HCT116 (cell line): ENCODE results near the gene PLPP7. TPM values are rescaled to one million over a fixed set of nuclear protein-coding genes. Genes with fewer than 3 reads are reported as not detected.

Experiments
- ATAC-seq: fragments of 200-7000 bp; cut with Tn5 transposase; 2 replicates; pipeline ENCODE4 v1.9.1; 2020; ENCODE audit warnings: mild to moderate bottlenecking, moderate library complexity
- BruUV-seq: library from RNA; stranded (reverse); fragments of 400-500 nt; replicated peaks from 2 replicates; lab custom pipeline; 2021; lab: Mats Ljungman, UMichigan
- CTCF ChIA-PET: fragments of 300-600 bp; sonication (Branson Sonifier 250); formaldehyde crosslinking; loops from one replicate; lab custom pipeline; 2021; ENCODE audit warnings: antibody characterized with exemption; lab: Charles Lee
- POLR2A ChIA-PET: fragments of 300-600, 350-600 bp; sonication (Branson Sonifier 250); formaldehyde crosslinking; loops from one replicate; lab custom pipeline; 2021; ENCODE audit warnings: antibody characterized with exemption; lab: Charles Lee
- RAD21 ChIA-PET, 2 experiments: fragments of 300-600 bp; sonication (Branson Sonifier 250); formaldehyde crosslinking; loops; one replicate each; lab custom pipeline; 2023; ENCODE audit warnings: low total read pairs in 2 of 2; ENCODE audit not compliant: uncharacterized antibody in 2 of 2, unreplicated experiment in 2 of 2, low non-redundant PET in 1 of 2; lab: Charles Lee
- DNase-seq: peaks from one replicate; pipeline ENCODE4 v3.0.0-alpha.2; 2010; ENCODE audit warnings: low read depth, low spot score
- H2AFZ ChIP-seq: fragments of 200-600 bp; shearing (Covaris generic), sonication (generic); 2 replicates; pipeline ENCODE4 v1.6.1; 2017; ENCODE audit warnings: low read depth, mixed run types, mixed read lengths, antibody characterized with exemption, low read length; ENCODE audit not compliant: poor library complexity, severe bottlenecking
- H3K27ac ChIP-seq: 2 replicates; pipeline ENCODE4 v1.5.1; 2012; ENCODE audit warnings: low read depth, low read length
- H3K27me3 ChIP-seq: fragments of 200-600 bp; sonication (generic); 2 replicates; pipeline ENCODE4 v1.6.1; 2016; ENCODE audit warnings: mixed run types, low read length, mixed read lengths; ENCODE audit not compliant: insufficient read depth
- H3K36me3 ChIP-seq, 2 experiments: fragments of 200-500 bp in 1 of 2; fragments of 200-600 bp in 1 of 2; sonication (Bioruptor generic) in 1 of 2; sonication (generic) in 1 of 2; 2 replicates each; pipeline versions ENCODE4 v1.5.1 to v1.6.1; 2014 to 2016; ENCODE audit warnings: low read length in 2 of 2, inconsistent platforms in 1 of 2, mixed read lengths in 1 of 2, mixed run types in 1 of 2; ENCODE audit not compliant: insufficient read depth in 2 of 2, control insufficient read depth in 1 of 2
- H3K4me1 ChIP-seq, 2 experiments: fragments of 200-600 bp in 1 of 2; sonication (generic) in 1 of 2; 2 replicates each; pipeline versions ENCODE4 v1.5.1 to v1.6.1; 2012 to 2017; ENCODE audit warnings: low read length in 2 of 2, inconsistent platforms in 1 of 2, mild to moderate bottlenecking in 1 of 2, mixed read lengths in 1 of 2, mixed run types in 1 of 2, moderate library complexity in 1 of 2; ENCODE audit not compliant: insufficient read depth in 2 of 2, control insufficient read depth in 1 of 2
- H3K4me2 ChIP-seq: fragments of 200-600 bp; sonication (generic); 2 replicates; pipeline ENCODE4 v1.6.1; 2017; ENCODE audit warnings: mixed run types, low read length, mixed read lengths
- H3K4me3 ChIP-seq, 2 experiments: fragments of 200-600 bp in 1 of 2; sonication (generic) in 1 of 2; replicated peaks in 1 of 2; 2 replicates each; pipeline ENCODE4 v1.5.1; 2011 to 2016; ENCODE audit warnings: low read length in 2 of 2, control low read depth in 1 of 2, low read depth in 1 of 2, mild to moderate bottlenecking in 1 of 2, mixed read lengths in 1 of 2, mixed run types in 1 of 2
- H3K79me2 ChIP-seq: fragments of 200-600 bp; sonication (generic); 2 replicates; pipeline ENCODE4 v1.6.1; 2017; ENCODE audit warnings: mild to moderate bottlenecking, mixed run types, low read length, moderate library complexity, mixed read lengths; ENCODE audit not compliant: insufficient read depth
- H3K9ac ChIP-seq: fragments of 200-600 bp; sonication (generic); 2 replicates; pipeline ENCODE4 v1.6.1; 2016; ENCODE audit warnings: low read length, mixed read lengths
- H3K9me2 ChIP-seq: fragments of 200-600 bp; sonication (generic), shearing (Covaris generic); 2 replicates; pipeline ENCODE4 v1.6.1; 2017; ENCODE audit warnings: mixed run types, mild to moderate bottlenecking, moderate library complexity; ENCODE audit not compliant: insufficient read depth
- H3K9me3 ChIP-seq, 2 experiments: fragments of 200-500 bp in 1 of 2; fragments of 200-600 bp in 1 of 2; sonication (Bioruptor generic) in 1 of 2; sonication (generic) in 1 of 2; 2 replicates each; pipeline ENCODE4 v1.6.1; 2014 to 2017; ENCODE audit warnings: low read length in 2 of 2, mixed read lengths in 2 of 2, inconsistent platforms in 1 of 2, low read depth in 1 of 2, mild to moderate bottlenecking in 1 of 2, mixed run types in 1 of 2, moderate library complexity in 1 of 2; ENCODE audit not compliant: control insufficient read depth in 1 of 2, insufficient read depth in 1 of 2
- H4K20me1 ChIP-seq: fragments of 200-600 bp; sonication (generic), shearing (Covaris generic); 2 replicates; pipeline ENCODE4 v1.6.1; 2017; ENCODE audit warnings: mixed run types, mild to moderate bottlenecking, moderate library complexity; ENCODE audit not compliant: insufficient read depth
- CBX3 ChIP-seq: IDR thresholded peaks from 2 replicates; pipeline ENCODE4 v1.6.1; 2012; ENCODE audit warnings: low read depth
- EGR1 ChIP-seq: IDR thresholded peaks from 2 replicates; pipeline ENCODE4 v1.6.1; 2012; ENCODE audit warnings: low read depth
- ELF1 ChIP-seq: IDR thresholded peaks from 2 replicates; pipeline ENCODE4 v1.6.1; 2012; ENCODE audit warnings: low read depth, borderline replicate concordance
- EZH2 ChIP-seq: fragments of 200-600 bp; sonication (generic); IDR thresholded peaks from 2 replicates; pipeline ENCODE4 v1.6.1; 2017; ENCODE audit warnings: antibody characterized with exemption, mixed run types
- EZH2phosphoT487 ChIP-seq: fragments of 200-600 bp; IDR thresholded peaks from 2 replicates; pipeline ENCODE4 v1.6.1; 2018; ENCODE audit warnings: antibody characterized with exemption, borderline replicate concordance
- JUND ChIP-seq: IDR thresholded peaks from 2 replicates; pipeline ENCODE4 v1.6.1; 2012
- MAX ChIP-seq: IDR thresholded peaks from 2 replicates; pipeline ENCODE4 v1.6.1; 2012
- POLR2A ChIP-seq: IDR thresholded peaks from 2 replicates; pipeline ENCODE4 v1.7.0; 2011; ENCODE audit warnings: borderline replicate concordance; ENCODE audit not compliant: insufficient read depth, insufficient read length; ENCODE audit errors: extremely low read depth
- POLR2AphosphoS5 ChIP-seq: IDR thresholded peaks from 2 replicates; pipeline ENCODE4 v1.6.1; 2011; ENCODE audit warnings: mild to moderate bottlenecking, low read depth, low read length, moderate library complexity
- RAD21 ChIP-seq: IDR thresholded peaks from 2 replicates; pipeline ENCODE4 v1.6.1; 2012; ENCODE audit warnings: low read depth, mild to moderate bottlenecking
- SIN3A ChIP-seq: IDR thresholded peaks from 2 replicates; pipeline ENCODE4 v1.6.1; 2012; ENCODE audit warnings: low read depth
- YY1 ChIP-seq: IDR thresholded peaks from 2 replicates; pipeline ENCODE4 v1.6.1; 2011; ENCODE audit warnings: low read length, low read depth, moderate library complexity, mild to moderate bottlenecking; ENCODE audit not compliant: insufficient replicate concordance; ENCODE audit errors: extremely low read depth
- ZFX ChIP-seq: fragments of 450-650 bp; IDR thresholded peaks from 2 replicates; pipeline ENCODE4 v1.6.1; 2017
- ZNF274 ChIP-seq: fragments of 200-500 bp; sonication (Bioruptor generic); IDR thresholded peaks from 2 replicates; pipeline ENCODE4 v1.6.1; 2014; ENCODE audit warnings: mild to moderate bottlenecking, low read depth, low read length, inconsistent platforms
- intact Hi-C: fragments of 100-400 bp; cut with micrococcal nuclease; formaldehyde crosslinking; loops from 2 replicates; pipeline ENCODE4 v1.10.0; 2022
- total RNA-seq: library from RNA; stranded (reverse); gene quantifications from one replicate; pipeline ENCODE4 v1.2.1, GENCODE V29; 2021; ENCODE audit not compliant: unreplicated experiment
- TF ChIP-seq, protein P1 (sequence below): IDR thresholded peaks from 2 replicates; pipeline ENCODE4 v1.6.1; 2012
- TF ChIP-seq, protein P2 (sequence below): IDR thresholded peaks from 2 replicates; pipeline ENCODE4 v1.6.1; 2011; ENCODE audit warnings: mild to moderate bottlenecking, low read length, moderate library complexity; ENCODE audit not compliant: insufficient replicate concordance; ENCODE audit errors: extremely low read depth
- TF ChIP-seq, protein P3 (sequence below): IDR thresholded peaks from 2 replicates; pipeline ENCODE4 v1.6.1; 2012; ENCODE audit warnings: low read depth

The PLPP7 gene
- total RNA-seq, 1 experiment from 2014 or later, result 0.37 TPM

DNA sequence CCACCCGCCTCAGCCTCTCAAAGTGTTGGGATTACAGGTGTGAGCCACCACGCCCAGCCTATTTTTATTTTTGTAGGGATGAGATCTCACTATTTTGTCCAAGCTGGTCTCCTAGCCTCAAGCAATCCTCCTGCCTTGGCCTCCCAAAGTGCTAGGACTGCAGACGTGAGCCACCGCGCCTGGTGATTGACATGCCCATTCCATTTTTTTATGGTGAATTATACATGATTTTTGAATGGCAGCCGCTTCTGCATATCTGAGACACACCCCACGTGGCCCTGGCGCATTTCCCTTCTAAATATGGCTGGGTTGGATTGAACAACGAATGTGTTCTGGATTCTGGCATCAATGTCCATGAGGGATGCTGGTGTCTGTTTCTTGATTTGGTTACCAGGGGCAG, 22.7 kb downstream of the PLPP7 start:
- intact Hi-C loops, result no loop called here
- no peaks in the 10 kb centered on the region for H3K36me3 ChIP-seq
- no peak for DNase-seq
- no peaks in the 10 kb centered on the region for H3K9me3 ChIP-seq
- H2AFZ ChIP-seq, result no peak overlapping the region
- no peaks in the 10 kb centered on the region for H3K9me2 ChIP-seq
- H3K27ac ChIP-seq, result no peak overlapping the region
- POLR2A ChIA-PET, result no interaction called here
- H3K4me2 ChIP-seq, result no peak overlapping the region
- H3K79me2 ChIP-seq, result no peaks in the 10 kb centered on the region
- no peak overlapping the region for H3K9ac ChIP-seq
- RAD21 ChIA-PET, result no interaction called here
- CTCF ChIA-PET, result no interaction called here
- BruUV-seq, result no TSS peak
- ATAC-seq, result no peak
- no peaks in the 10 kb centered on the region for H4K20me1 ChIP-seq
- no peaks in the 10 kb centered on the region for H3K4me1 ChIP-seq
- H3K27me3 ChIP-seq, result no peaks in the 10 kb centered on the region
- TF ChIP-seq RAD21, result no peak
- TF ChIP-seq ZFX, result no peak
- TF ChIP-seq ELF1, result no peak
- TF ChIP-seq EZH2, result no peak
- TF ChIP-seq EGR1, result no peak
- TF ChIP-seq, protein P1, sequence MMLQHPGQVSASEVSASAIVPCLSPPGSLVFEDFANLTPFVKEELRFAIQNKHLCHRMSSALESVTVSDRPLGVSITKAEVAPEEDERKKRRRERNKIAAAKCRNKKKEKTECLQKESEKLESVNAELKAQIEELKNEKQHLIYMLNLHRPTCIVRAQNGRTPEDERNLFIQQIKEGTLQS, result no peak
- no peak for TF ChIP-seq ZNF274
- no peak for TF ChIP-seq MAX
- TF ChIP-seq POLR2A, result no peak
- no peak for TF ChIP-seq YY1
- TF ChIP-seq JUND, result no peak
- TF ChIP-seq, protein P2, sequence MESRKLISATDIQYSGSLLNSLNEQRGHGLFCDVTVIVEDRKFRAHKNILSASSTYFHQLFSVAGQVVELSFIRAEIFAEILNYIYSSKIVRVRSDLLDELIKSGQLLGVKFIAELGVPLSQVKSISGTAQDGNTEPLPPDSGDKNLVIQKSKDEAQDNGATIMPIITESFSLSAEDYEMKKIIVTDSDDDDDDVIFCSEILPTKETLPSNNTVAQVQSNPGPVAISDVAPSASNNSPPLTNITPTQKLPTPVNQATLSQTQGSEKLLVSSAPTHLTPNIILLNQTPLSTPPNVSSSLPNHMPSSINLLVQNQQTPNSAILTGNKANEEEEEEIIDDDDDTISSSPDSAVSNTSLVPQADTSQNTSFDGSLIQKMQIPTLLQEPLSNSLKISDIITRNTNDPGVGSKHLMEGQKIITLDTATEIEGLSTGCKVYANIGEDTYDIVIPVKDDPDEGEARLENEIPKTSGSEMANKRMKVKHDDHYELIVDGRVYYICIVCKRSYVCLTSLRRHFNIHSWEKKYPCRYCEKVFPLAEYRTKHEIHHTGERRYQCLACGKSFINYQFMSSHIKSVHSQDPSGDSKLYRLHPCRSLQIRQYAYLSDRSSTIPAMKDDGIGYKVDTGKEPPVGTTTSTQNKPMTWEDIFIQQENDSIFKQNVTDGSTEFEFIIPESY, result no peak
- TF ChIP-seq, protein P3, sequence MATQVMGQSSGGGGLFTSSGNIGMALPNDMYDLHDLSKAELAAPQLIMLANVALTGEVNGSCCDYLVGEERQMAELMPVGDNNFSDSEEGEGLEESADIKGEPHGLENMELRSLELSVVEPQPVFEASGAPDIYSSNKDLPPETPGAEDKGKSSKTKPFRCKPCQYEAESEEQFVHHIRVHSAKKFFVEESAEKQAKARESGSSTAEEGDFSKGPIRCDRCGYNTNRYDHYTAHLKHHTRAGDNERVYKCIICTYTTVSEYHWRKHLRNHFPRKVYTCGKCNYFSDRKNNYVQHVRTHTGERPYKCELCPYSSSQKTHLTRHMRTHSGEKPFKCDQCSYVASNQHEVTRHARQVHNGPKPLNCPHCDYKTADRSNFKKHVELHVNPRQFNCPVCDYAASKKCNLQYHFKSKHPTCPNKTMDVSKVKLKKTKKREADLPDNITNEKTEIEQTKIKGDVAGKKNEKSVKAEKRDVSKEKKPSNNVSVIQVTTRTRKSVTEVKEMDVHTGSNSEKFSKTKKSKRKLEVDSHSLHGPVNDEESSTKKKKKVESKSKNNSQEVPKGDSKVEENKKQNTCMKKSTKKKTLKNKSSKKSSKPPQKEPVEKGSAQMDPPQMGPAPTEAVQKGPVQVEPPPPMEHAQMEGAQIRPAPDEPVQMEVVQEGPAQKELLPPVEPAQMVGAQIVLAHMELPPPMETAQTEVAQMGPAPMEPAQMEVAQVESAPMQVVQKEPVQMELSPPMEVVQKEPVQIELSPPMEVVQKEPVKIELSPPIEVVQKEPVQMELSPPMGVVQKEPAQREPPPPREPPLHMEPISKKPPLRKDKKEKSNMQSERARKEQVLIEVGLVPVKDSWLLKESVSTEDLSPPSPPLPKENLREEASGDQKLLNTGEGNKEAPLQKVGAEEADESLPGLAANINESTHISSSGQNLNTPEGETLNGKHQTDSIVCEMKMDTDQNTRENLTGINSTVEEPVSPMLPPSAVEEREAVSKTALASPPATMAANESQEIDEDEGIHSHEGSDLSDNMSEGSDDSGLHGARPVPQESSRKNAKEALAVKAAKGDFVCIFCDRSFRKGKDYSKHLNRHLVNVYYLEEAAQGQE, result no peak
- no peak for TF ChIP-seq CBX3
- TF ChIP-seq POLR2AphosphoS5, result no peak
- no peak for TF ChIP-seq EZH2phosphoT487
- no peak for TF ChIP-seq SIN3A
- no peak overlapping the region for H3K4me3 ChIP-seq
